ENCODE measurements around the gene PLCL1.
A peak's percentile ranks its signal among the peaks of the same experiment; 100 is the strongest.

PLCL1 gene

DNA sequence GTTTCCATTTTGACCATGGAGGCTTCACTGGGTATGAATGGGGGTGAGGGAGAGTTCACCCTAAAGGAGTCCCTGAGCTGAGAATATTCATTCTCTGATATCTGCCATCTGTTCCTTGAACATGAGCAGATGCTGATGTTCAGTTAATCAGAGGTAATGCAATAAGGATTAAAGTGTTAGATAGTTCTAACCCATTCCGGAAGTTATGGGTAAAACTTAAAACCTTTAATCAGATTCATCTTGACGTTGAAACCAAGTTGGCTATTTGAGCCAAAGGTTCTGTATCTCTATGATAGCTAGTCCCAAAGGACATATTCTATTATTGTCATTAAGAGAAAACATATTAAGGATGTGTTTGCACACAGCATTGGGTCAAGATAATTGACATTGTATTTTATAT lies 268.9 kb downstream of the PLCL1 start:
- FAIRE-seq, result no peak

DNA sequence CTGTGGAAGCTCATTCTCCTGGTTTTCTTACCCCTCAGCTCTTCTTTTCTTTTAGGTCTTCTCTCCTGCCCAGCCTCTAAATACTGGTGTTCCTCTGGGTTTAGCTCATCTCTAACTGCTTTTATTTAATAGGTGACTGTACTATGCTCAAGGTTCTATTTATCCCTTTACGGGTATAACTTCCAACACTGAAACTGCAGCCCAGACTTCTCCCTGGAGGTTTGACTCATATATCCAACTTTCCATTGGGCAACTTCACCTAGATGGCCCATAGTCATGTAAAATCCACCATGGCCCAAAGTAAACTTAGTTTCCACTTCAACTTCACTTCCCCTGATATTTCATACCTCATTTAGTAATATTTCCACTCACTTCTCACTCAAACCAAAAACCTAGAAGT lies 273.1 kb downstream of the PLCL1 start:
- no peak for FAIRE-seq

DNA sequence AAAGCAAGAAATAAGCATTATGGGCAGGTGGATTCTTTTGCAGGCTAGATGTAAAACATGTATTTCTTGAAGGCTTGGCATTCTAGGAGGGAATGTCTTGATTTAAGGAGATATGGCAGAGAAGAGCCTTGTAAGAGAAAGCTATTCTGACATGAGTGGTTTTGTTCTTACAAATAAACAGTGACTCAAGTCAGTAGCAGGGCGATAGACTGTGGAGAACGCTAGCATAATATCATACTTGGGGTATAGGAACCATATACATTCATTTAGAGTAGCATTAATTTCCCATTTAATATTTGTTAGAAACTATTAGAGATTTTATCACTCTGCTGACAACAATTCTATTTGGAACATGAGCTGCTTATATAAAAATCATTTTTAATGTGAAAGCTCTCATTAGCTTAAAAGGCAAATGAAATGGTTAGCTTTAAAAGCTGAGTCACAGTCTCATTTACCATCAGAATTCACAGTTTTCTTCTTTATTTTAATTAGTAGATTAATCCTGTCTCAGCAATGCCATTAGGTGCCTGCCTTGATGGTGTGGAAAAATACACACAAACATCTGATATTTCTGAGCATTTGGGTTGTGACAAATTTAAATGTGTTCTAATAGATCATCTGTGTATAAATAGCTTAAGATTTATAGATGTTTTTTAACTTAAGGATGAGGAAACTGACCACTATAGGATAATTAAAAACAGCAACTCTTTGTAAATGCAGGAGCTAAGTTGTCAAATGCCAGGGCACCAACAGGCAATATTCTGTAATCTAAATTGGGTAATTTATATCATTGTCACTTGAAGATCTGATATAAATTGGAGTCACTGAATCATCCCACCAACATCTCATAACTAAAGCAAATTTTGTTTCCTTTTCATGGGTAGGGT lies 276.7 kb downstream of the PLCL1 start:
- FAIRE-seq, result no peak

- no peak for FAIRE-seq
Measured at GRCh38 chr2:198084156-198084555, 279.8 kb downstream of the PLCL1 start.

DNA sequence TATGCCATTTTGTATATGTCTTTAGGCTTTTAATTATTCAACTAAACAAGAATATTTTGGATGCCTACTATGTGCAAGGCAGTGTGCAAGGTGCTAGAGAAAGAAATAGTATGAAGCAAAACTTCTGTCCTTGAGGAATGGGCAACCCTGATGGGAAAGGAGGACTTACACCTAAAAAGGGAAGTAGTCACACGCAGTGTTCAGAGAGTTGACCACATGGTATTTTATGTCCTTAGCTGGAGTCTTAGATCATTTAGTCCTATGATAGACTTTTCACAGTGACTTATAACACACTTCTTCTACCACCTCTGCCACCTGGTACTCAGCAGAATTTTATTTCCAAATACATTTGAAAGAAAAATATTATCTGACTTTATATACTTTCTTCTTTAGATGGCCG lies 291.6 kb downstream of the PLCL1 start:
- FAIRE-seq, result no peak

DNA sequence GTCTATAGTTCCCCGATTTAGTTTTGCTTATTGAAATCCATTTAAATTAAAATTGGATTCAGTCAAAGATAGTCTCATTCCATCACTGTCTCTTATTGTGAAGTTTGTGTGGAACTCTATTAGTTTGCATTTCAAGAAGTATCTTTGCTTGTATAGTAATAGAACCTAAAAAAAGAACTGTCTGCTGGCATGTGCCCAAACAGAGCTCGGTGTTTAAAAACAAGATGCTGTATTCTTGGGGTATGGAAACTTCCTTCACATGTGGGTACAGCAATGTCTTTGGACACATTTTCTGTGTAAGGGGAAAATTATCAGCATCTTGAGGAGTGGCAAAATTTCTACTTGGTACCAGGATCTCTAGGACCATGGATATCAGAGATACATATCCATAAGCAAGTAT lies 292.6 kb downstream of the PLCL1 start:
- FAIRE-seq, result no peak

DNA sequence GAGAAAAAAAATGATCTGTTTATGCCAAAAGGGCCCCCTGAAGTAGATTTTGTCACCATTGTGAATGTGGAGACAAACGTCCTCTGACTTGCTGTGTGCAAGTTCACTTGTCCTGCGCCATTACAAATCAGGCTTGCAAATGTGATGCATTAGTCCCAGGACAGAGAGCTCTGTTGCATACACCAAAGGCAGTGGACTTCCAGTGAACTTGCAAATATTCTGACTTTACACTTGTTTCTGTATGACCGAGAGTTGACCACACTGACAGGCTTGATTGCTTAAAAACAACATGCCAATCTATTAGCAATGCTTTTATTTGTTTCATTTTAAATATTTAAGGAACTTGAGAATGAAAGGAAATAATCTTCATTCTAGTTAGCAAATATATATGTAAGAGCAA lies 293.2 kb downstream of the PLCL1 start:
- no peak for FAIRE-seq

- FAIRE-seq, result no peak
Measured at GRCh38 chr2:198098386-198098785, 294.0 kb downstream of the PLCL1 start.

DNA sequence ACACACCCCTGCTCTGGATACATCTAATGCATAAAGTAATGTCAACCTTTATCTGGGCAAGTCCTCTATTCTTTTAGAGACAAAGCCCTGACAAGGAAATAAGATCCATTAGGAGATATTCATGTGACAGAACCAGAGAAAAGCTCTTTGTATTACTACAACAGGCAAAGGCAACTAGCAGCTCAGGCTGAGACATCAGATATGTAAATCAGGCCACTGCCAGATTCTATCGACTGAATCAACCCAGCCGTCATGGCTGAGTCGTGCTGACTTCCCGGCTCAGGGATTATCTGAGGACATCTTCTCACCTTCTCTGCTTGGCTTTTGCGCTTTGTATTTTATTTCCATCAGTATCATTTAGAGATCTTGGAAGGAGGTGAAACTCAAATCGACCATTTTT lies 294.5 kb downstream of the PLCL1 start:
- no peak for FAIRE-seq

GRCh38 chr2:198100346-198100745 lies 296.0 kb downstream of the PLCL1 start:
- no peak for FAIRE-seq

- no peak for FAIRE-seq
Measured at GRCh38 chr2:198101688-198102087, 297.3 kb downstream of the PLCL1 start.

- FAIRE-seq, result no peak
Measured at GRCh38 chr2:198102120-198102519, 297.7 kb downstream of the PLCL1 start.

DNA sequence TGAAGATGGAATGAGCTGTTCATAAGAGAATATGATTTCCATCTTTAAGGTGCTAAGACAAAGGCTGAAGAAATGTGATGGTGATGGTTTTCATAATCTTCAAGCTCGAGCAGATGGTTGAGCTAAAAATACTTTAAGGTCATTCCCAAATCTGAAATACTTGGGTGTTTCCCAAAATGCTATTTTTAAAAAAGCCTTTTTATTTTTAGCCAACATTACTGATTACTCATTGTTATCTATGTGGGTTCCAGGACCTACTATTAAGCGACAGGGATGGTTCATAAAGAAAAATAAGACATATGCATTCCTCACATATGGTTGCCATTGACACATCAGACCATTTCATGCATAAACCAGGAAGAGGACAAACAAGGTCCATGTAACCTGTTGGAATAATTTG lies 298.5 kb downstream of the PLCL1 start:
- FAIRE-seq, result no peak

GRCh38 chr2:198106621-198107385 lies 302.4 kb downstream of the PLCL1 start:
- no peak for FAIRE-seq

DNA sequence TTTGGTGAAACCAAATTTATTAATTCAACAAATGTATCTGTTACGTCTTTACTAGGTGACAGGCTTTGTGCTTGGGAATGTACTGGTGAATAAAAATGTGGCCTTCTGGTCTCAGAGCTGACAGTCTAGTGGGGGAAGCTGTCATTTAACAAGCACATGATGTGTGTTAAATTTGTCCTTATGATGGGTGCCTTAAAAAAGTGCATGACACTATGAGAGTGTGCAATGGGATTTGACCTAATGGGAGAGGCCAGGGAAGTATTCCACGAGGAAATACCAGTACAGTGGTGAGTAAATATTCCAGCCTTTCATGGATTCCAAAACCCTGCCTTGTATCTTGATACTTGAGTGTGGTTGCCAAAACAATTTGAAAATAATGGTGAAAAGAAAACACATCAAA lies 308.9 kb downstream of the PLCL1 start:
- FAIRE-seq, result no peak

- no peak for FAIRE-seq
Measured at GRCh38 chr2:198114064-198114463, 309.7 kb downstream of the PLCL1 start.

GRCh38 chr2:198115201-198115600 lies 310.8 kb downstream of the PLCL1 start:
- FAIRE-seq, result no peak

DNA sequence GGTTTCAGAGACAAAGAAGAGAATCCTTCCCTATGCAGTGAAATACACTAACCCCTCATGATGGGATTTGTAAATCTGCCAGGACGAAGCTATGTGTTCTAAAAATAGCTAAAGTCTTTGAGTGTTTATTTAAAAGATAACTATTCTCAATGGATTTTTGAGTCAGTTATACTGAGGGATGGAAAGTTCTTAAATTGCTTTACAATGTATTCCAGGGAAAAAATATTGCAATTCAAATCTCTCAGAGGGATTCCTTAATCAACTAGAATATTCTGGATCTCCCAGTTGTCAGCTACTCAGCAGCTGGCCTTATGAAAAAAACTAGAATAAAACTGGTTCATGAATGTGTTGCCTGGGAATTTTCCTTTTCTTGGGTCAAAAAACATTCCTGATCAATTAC lies 312.4 kb downstream of the PLCL1 start:
- FAIRE-seq, result no peak

- FAIRE-seq, result no peak
Measured at GRCh38 chr2:198117406-198118041, 313.1 kb downstream of the PLCL1 start.

DNA sequence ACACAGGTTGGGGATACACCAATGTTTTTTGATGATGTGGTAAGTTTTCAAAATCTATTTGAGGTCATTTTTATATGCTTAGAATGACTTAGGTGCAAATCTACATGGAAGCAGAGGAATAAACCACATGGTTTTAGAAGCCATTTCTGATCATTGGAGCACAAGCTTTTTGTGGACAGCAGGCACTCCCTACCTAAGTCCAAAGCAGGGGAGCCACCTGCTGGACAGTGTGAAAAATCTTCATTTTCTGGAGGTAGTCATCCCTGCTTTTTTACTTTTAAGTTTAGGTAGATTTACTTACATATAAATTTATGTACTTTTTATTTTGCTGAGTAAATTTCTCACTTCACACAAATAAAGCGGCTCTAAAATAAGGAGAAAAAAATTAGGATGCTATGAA lies 323.2 kb downstream of the PLCL1 start:
- peak; percentile 42 for FAIRE-seq

- FAIRE-seq, result no peak
Measured at GRCh38 chr2:198129609-198130008, 325.2 kb downstream of the PLCL1 start.

GRCh38 chr2:198134293-198134955 lies 330.0 kb downstream of the PLCL1 start:
- no peak for FAIRE-seq

- FAIRE-seq, result no peak
Measured at GRCh38 chr2:198135481-198135934, 331.1 kb downstream of the PLCL1 start.

All from TTC549 (cell line).